GM19438 (cell line): ENCODE results near the gene CAPN12.

Source experiments
- ATAC-seq: cut with Tn5 transposase; IDR thresholded peaks from one replicate; pipeline ENCODE4 v1.9.1; 2021; ENCODE audit warnings: low read depth; ENCODE audit not compliant: unreplicated experiment

Gene CAPN12

GRCh38 chr19:38712161-38712748 is 32.0 kb downstream of the CAPN12 start:
- no peak for ATAC-seq

- no peak for ATAC-seq
These were observed 32.5 kb downstream of the CAPN12 start for GRCh38 chr19:38711726-38712153.

GRCh38 chr19:38710928-38711725 is 33.1 kb downstream of the CAPN12 start:
- no peak for ATAC-seq

- ATAC-seq: no peak
These were observed 33.9 kb downstream of the CAPN12 start for GRCh38 chr19:38710416-38710702.

GRCh38 chr19:38709671-38710415 is 34.4 kb downstream of the CAPN12 start:
- no peak for ATAC-seq

GRCh38 chr19:38709119-38709518 is 35.2 kb downstream of the CAPN12 start:
- no peak for ATAC-seq

- no peak for ATAC-seq
These were observed 35.8 kb downstream of the CAPN12 start for GRCh38 chr19:38708413-38709024.

- no peak for ATAC-seq
These were observed 36.7 kb downstream of the CAPN12 start for GRCh38 chr19:38707512-38708114.

GRCh38 chr19:38706792-38707511 is 37.3 kb downstream of the CAPN12 start:
- no peak for ATAC-seq

- ATAC-seq: no peak
These were observed 38.9 kb downstream of the CAPN12 start for GRCh38 chr19:38705197-38706019.

- no peak for ATAC-seq
These were observed 39.7 kb downstream of the CAPN12 start for GRCh38 chr19:38704488-38705026.

GRCh38 chr19:38703509-38703908 is 40.8 kb downstream of the CAPN12 start:
- no peak for ATAC-seq

- no peak for ATAC-seq
These were observed 42.0 kb downstream of the CAPN12 start for GRCh38 chr19:38702278-38702677.

GRCh38 chr19:38701455-38702063 is 42.7 kb downstream of the CAPN12 start:
- no peak for ATAC-seq

- no peak for ATAC-seq
These were observed 43.3 kb downstream of the CAPN12 start for GRCh38 chr19:38700902-38701454.

GRCh38 chr19:38700350-38700901 is 43.8 kb downstream of the CAPN12 start:
- ATAC-seq: no peak

- ATAC-seq: no peak
These were observed 44.5 kb downstream of the CAPN12 start for GRCh38 chr19:38699647-38700349.

- no peak for ATAC-seq
These were observed 45.3 kb downstream of the CAPN12 start for GRCh38 chr19:38699027-38699346.
